Prostate gland (tissue), 2 donors: ENCODE results near the gene MARK2.

ENCODE experiments used
- POLR2A ChIP-seq: fragments of 450-650 bp; IDR thresholded peaks from one replicate; pipeline ENCODE4 v1.6.1; 2016; ENCODE audit warnings: antibody characterized with exemption, mild to moderate bottlenecking
- POLR2AphosphoS5 ChIP-seq: sonication (generic); formaldehyde crosslinking; IDR thresholded peaks from one replicate; pipeline ENCODE4 v1.6.1; 2017; ENCODE audit warnings: antibody characterized with exemption
- TF ChIP-seq, protein P1 (sequence below), 4 experiments: fragments of 200-600 bp in 2 of 4; fragments of 450-650 bp in 2 of 4; sonication (generic) in 2 of 4; IDR thresholded peaks; 1 replicate in 3 of 4; 2 replicates in 1 of 4; pipeline ENCODE4 v1.5.1; 2016 to 2019; ENCODE audit warnings: antibody characterized with exemption in 4 of 4, mild to moderate bottlenecking in 2 of 4, moderate library complexity in 2 of 4

DNA sequence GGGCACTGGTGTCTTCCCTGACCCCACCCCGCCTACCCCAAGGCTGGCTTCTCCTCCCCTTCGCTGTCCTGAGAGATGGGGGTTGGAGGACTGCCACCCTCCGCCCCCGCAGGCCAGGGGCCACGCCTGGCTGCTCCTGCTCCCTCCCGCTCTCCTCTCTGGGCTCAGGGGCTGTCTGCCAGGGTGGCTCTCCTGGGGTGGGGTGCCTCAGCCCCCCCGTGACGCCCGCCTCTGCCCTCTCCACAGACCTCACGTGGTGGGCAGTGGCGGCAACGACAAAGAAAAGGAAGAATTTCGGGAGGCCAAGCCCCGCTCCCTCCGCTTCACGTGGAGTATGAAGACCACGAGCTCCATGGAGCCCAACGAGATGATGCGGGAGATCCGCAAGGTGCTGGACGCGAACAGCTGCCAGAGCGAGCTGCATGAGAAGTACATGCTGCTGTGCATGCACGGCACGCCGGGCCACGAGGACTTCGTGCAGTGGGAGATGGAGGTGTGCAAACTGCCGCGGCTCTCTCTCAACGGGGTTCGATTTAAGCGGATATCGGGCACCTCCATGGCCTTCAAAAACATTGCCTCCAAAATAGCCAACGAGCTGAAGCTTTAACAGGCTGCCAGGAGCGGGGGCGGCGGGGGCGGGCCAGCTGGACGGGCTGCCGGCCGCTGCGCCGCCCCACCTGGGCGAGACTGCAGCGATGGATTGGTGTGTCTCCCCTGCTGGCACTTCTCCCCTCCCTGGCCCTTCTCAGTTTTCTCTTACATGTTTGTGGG lies 69.9 kb downstream of the MARK2 start:
- TF ChIP-seq, protein P1, sequence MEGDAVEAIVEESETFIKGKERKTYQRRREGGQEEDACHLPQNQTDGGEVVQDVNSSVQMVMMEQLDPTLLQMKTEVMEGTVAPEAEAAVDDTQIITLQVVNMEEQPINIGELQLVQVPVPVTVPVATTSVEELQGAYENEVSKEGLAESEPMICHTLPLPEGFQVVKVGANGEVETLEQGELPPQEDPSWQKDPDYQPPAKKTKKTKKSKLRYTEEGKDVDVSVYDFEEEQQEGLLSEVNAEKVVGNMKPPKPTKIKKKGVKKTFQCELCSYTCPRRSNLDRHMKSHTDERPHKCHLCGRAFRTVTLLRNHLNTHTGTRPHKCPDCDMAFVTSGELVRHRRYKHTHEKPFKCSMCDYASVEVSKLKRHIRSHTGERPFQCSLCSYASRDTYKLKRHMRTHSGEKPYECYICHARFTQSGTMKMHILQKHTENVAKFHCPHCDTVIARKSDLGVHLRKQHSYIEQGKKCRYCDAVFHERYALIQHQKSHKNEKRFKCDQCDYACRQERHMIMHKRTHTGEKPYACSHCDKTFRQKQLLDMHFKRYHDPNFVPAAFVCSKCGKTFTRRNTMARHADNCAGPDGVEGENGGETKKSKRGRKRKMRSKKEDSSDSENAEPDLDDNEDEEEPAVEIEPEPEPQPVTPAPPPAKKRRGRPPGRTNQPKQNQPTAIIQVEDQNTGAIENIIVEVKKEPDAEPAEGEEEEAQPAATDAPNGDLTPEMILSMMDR (IDR thresholded peaks at IDR 0.05): no peak
- TF ChIP-seq POLR2AphosphoS5: no peak
- TF ChIP-seq POLR2A: no peak
